ENCODE measurements around the gene NCBP3. TPM values are rescaled to one million over a fixed set of nuclear protein-coding genes. Genes with fewer than 3 reads are reported as not detected.

Gene NCBP3
- total and polyA plus RNA-seq, 9 of the 15 experiments (the other 6 are each of a cell fraction or from before 2014, with no cell fraction given), result 3.1 to 25.5 (median 20.5) TPM

DNA sequence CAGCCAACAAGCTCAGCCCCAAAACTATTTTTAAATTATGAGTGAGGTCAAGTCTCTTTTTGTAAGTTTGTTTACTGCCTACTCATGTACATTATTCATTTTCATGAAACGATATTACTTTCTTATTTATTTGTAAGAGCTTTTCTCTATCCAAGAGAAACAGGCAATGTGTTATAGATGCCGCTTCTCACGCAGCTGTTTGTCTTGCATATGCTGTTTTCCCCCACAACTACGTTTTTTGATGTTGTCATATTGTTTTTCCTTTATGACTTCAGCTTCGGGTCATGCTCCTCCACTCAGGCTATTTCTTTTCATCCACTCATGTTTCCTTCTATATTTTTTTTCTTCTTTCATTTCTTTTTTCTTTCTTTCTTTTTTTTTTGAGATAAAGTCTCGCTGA lies 65.1 kb downstream of the NCBP3 start:
- H4K20me1 ChIP-seq (replicated peaks; ENCODE audit: control insufficient read depth, insufficient read depth, low read length), result no peaks in the 10 kb centered on the region
- no peaks in the 10 kb centered on the region for H3K9me3 ChIP-seq (replicated peaks; ENCODE audit: control insufficient read depth, insufficient read depth, low read depth, low read length)
- H3K79me2 ChIP-seq (ENCODE audit: control insufficient read depth, insufficient read depth, low read length), result no peaks in the 10 kb centered on the region
- H3K27me3 ChIP-seq (ENCODE audit: control insufficient read depth in 2 of 2, insufficient read depth in 2 of 2, low read length in 2 of 2), result no peaks in the 10 kb centered on the region; a peak in 2 of 5 replicates
- FAIRE-seq, result no peak
- 21% methylated on average over 6 of the region's 6 CpGs for WGBS (ENCODE audit: insufficient coverage, low coverage, missing lambda C conversion rate)
- H3K9ac ChIP-seq (ENCODE audit: insufficient read depth in 1 of 2, low read depth in 2 of 2, low read length in 2 of 2), result no peak overlapping the region
- BruUV-seq (replicated peaks), result no TSS peak
- intact Hi-C loops (cut with micrococcal nuclease), result no loop called here
- TF ChIP-seq NFIX (CRISPR knock-in tag; IDR thresholded peaks at IDR 0.05; ENCODE audit: low read depth) (no peak), MECOM (CRISPR knock-in tag; IDR thresholded peaks at IDR 0.05) (no peak), SAFB (IDR thresholded peaks at IDR 0.05; ENCODE audit: borderline replicate concordance, low read depth, low read length) (no peak), ZNF518B (CRISPR knock-in tag; IDR thresholded peaks at IDR 0.05) (no peak), UBTF (IDR thresholded peaks at IDR 0.05; ENCODE audit: borderline replicate concordance in 1 of 2, low read depth in 2 of 2, low read length in 2 of 2) (no peak), KAT8 (IDR thresholded peaks at IDR 0.05; ENCODE audit: low read depth) (no peak)
- no peaks in the 10 kb centered on the region for H3K36me3 ChIP-seq (ENCODE audit: control insufficient read depth, insufficient read depth, low read length)
- no peak for DNase-seq (ENCODE audit: extremely low read depth in 1 of 4, low spot score in 3 of 4)
- no peak overlapping the region for H2AFZ ChIP-seq (ENCODE audit: low read depth, low read length)
- no peak for ATAC-seq
- no peaks in the 10 kb centered on the region for H3K9me1 ChIP-seq (ENCODE audit: control insufficient read depth, insufficient read depth, low read length)
- H3K4me1 ChIP-seq (replicated peaks in 1 of 2; ENCODE audit: control insufficient read depth in 2 of 2, insufficient read depth in 2 of 2, low read length in 2 of 2), result no peaks in the 10 kb centered on the region; a peak in 1 of 5 replicates
- H3K4me3 ChIP-seq, result no peak overlapping the region
- ChIA-PET CTCF (ENCODE audit: low intra/inter-chr PET ratio) (no interaction called here), POLR2A (interaction anchor here (0.6 to 0.7 kb wide), 2 partner anchors 126 to 182 kb away, joined by 3 to 4 read pairs; no protein-coding TSS in a partner anchor)
- H3K4me2 ChIP-seq (ENCODE audit: insufficient read depth, low read length), result no peak overlapping the region
- in situ Hi-C loops (cut with MboI), result no loop called here
- no peak overlapping the region for H3K27ac ChIP-seq (ENCODE audit: extremely low read depth, low read depth, low read length)
